HG02970 (cell line): ENCODE measurements around the gene TMEM238.
"Not testable (repeated sequence)": the region's sequence is repeated elsewhere in the genome, so short reads cannot be mapped to it uniquely, and the experiment has no call there.

Source experiments
- ATAC-seq: cut with Tn5 transposase; IDR thresholded peaks from one replicate; pipeline ENCODE4 v1.9.1; 2021; ENCODE audit warnings: mild to moderate bottlenecking, moderate library complexity, moderate number of reproducible peaks; ENCODE audit not compliant: unreplicated experiment, low FRiP score

The TMEM238 gene

GRCh38 chr19:55384131-55384919 lies at the start of gene TMEM238:
Gene TMEM238, minus strand, starts transcription at chr19:55384292. Its CDS starts 33 bp downstream, at chr19:55384259.
- no peak for ATAC-seq

GRCh38 chr19:55433292-55433691 lies 49.2 kb upstream of the TMEM238 start:
- no peak for ATAC-seq

- no peak for ATAC-seq
Measured at GRCh38 chr19:55432241-55432959, 48.3 kb upstream of the TMEM238 start.

- no peak for ATAC-seq
Measured at GRCh38 chr19:55431183-55431582, 47.1 kb upstream of the TMEM238 start.

GRCh38 chr19:55426042-55426441 lies 42.0 kb upstream of the TMEM238 start:
- no peak for ATAC-seq

GRCh38 chr19:55424518-55424917 lies 40.4 kb upstream of the TMEM238 start:
- ATAC-seq = no peak

- no peak for ATAC-seq
Measured at GRCh38 chr19:55423225-55424005, 39.3 kb upstream of the TMEM238 start.

- ATAC-seq = not testable (repeated sequence)
Measured at GRCh38 chr19:55421281-55421680, 37.2 kb upstream of the TMEM238 start.

GRCh38 chr19:55419624-55420236 lies 35.6 kb upstream of the TMEM238 start:
- no peak for ATAC-seq

GRCh38 chr19:55419103-55419502 lies 35.0 kb upstream of the TMEM238 start:
- ATAC-seq = no peak

- no peak for ATAC-seq
Measured at GRCh38 chr19:55418185-55418584, 34.1 kb upstream of the TMEM238 start.

GRCh38 chr19:55410168-55410567 lies 26.1 kb upstream of the TMEM238 start:
- no peak for ATAC-seq

- ATAC-seq = not testable (repeated sequence)
Measured at GRCh38 chr19:55409179-55409578, 25.1 kb upstream of the TMEM238 start.

- ATAC-seq = no peak
Measured at GRCh38 chr19:55408533-55408872, 24.4 kb upstream of the TMEM238 start.

- peak; percentile 76 for ATAC-seq
Measured at GRCh38 chr19:55407800-55408532, 23.9 kb upstream of the TMEM238 start.

- ATAC-seq = peak; percentile 28
Measured at GRCh38 chr19:55407550-55407799, 23.4 kb upstream of the TMEM238 start, which contains the start of gene UBE2S. Gene UBE2S, minus strand, starts transcription at chr19:55407788. Its CDS starts 199 bp downstream, at chr19:55407589.

GRCh38 chr19:55406826-55407549 lies 22.9 kb upstream of the TMEM238 start:
- ATAC-seq = peak; percentile 1

- ATAC-seq = no peak
Measured at GRCh38 chr19:55406091-55406825, 22.2 kb upstream of the TMEM238 start.

GRCh38 chr19:55405638-55406037 lies 21.5 kb upstream of the TMEM238 start:
- ATAC-seq = no peak
